ENCODE results near the gene NOL11. TPM values are rescaled to one million over a fixed set of nuclear protein-coding genes. Genes with fewer than 3 reads are reported as not detected.

The NOL11 gene
- 29.0 and 32.1 TPM in 2 replicates for total RNA-seq

- H3K36me3 ChIP-seq (ENCODE audit: insufficient read depth, low read length): peaks cover 30% of the 10 kb centered on the region
- H3K9me3 ChIP-seq (ENCODE audit: low read depth, low read length): no peaks in the 10 kb centered on the region
- peaks cover 22% of the 10 kb centered on the region for H3K4me1 ChIP-seq (ENCODE audit: insufficient read depth, low read length)
- peak; percentile 96 for TF ChIP-seq CTCF (IDR thresholded peaks at IDR 0.05; ENCODE audit: extremely low read depth, low read depth, low read length)
- peak; percentile 96 for DNase-seq (ENCODE audit: insufficient read length, low spot score, missing footprints)
- H3K27me3 ChIP-seq (ENCODE audit: insufficient read depth, low read length): no peaks in the 10 kb centered on the region
- H3K4me3 ChIP-seq (ENCODE audit: insufficient read depth, low read length): peak within 1 kb of the TSS; percentile 100
- H2AFZ ChIP-seq (ENCODE audit: low read length): peak within 1 kb of the TSS; percentile 100
- peaks cover 30% of the 10 kb centered on the region for H3K79me2 ChIP-seq (ENCODE audit: insufficient read depth, low read length)
- H3K4me2 ChIP-seq (ENCODE audit: insufficient read depth, low read length): peak within 1 kb of the TSS; percentile 98
- peak within 1 kb of the TSS; percentile 98 for H3K27ac ChIP-seq (ENCODE audit: low read depth, low read length)
- peaks cover 3% of the 10 kb centered on the region for H4K20me1 ChIP-seq (ENCODE audit: insufficient read depth, low read length)
These were observed at the start of gene NOL11 for GRCh38 chr17:67717624-67718324. Gene NOL11 (plus strand): TSS chr17:67717936. CDS start chr17:67717948, 12 bp downstream.

- Histone ChIP-seq H4K20me1 (ENCODE audit: insufficient read depth, low read length) (no peaks in the 10 kb centered on the region), H3K27ac (ENCODE audit: low read depth, low read length) (no peak overlapping the region), H2AFZ (ENCODE audit: low read length) (no peak overlapping the region), H3K4me2 (ENCODE audit: insufficient read depth, low read length) (no peak overlapping the region), H3K9me3 (ENCODE audit: low read depth, low read length) (no peaks in the 10 kb centered on the region), H3K36me3 (ENCODE audit: insufficient read depth, low read length) (no peaks in the 10 kb centered on the region), H3K4me1 (ENCODE audit: insufficient read depth, low read length) (no peaks in the 10 kb centered on the region), H3K27me3 (ENCODE audit: insufficient read depth, low read length) (no peaks in the 10 kb centered on the region), H3K4me3 (ENCODE audit: insufficient read depth, low read length) (no peak overlapping the region), H3K79me2 (ENCODE audit: insufficient read depth, low read length) (no peaks in the 10 kb centered on the region)
- no peak for TF ChIP-seq CTCF (IDR thresholded peaks at IDR 0.05; ENCODE audit: extremely low read depth, low read depth, low read length)
- no peak for DNase-seq (ENCODE audit: insufficient read length, low spot score, missing footprints)
These were observed 46.2 kb upstream of the NOL11 start for GRCh38 chr17:67671493-67671892.

GRCh38 chr17:67672592-67673335 lies 45.0 kb upstream of the NOL11 start:
- DNase-seq (ENCODE audit: insufficient read length, low spot score, missing footprints): no peak
- no peak for TF ChIP-seq CTCF (IDR thresholded peaks at IDR 0.05; ENCODE audit: extremely low read depth, low read depth, low read length)
- Histone ChIP-seq H3K4me2 (ENCODE audit: insufficient read depth, low read length) (no peak overlapping the region), H3K27me3 (ENCODE audit: insufficient read depth, low read length) (no peaks in the 10 kb centered on the region), H3K4me1 (ENCODE audit: insufficient read depth, low read length) (no peaks in the 10 kb centered on the region), H3K79me2 (ENCODE audit: insufficient read depth, low read length) (no peaks in the 10 kb centered on the region), H4K20me1 (ENCODE audit: insufficient read depth, low read length) (no peaks in the 10 kb centered on the region), H2AFZ (ENCODE audit: low read length) (no peak overlapping the region), H3K9me3 (ENCODE audit: low read depth, low read length) (no peaks in the 10 kb centered on the region), H3K27ac (ENCODE audit: low read depth, low read length) (no peak overlapping the region), H3K4me3 (ENCODE audit: insufficient read depth, low read length) (no peak overlapping the region), H3K36me3 (ENCODE audit: insufficient read depth, low read length) (no peaks in the 10 kb centered on the region)

- Histone ChIP-seq H3K4me1 (ENCODE audit: insufficient read depth, low read length) (no peaks in the 10 kb centered on the region), H3K36me3 (ENCODE audit: insufficient read depth, low read length) (no peaks in the 10 kb centered on the region), H2AFZ (ENCODE audit: low read length) (no peak overlapping the region), H3K27ac (ENCODE audit: low read depth, low read length) (no peak overlapping the region), H4K20me1 (ENCODE audit: insufficient read depth, low read length) (no peaks in the 10 kb centered on the region), H3K9me3 (ENCODE audit: low read depth, low read length) (no peaks in the 10 kb centered on the region), H3K4me3 (ENCODE audit: insufficient read depth, low read length) (no peak overlapping the region), H3K4me2 (ENCODE audit: insufficient read depth, low read length) (no peak overlapping the region), H3K79me2 (ENCODE audit: insufficient read depth, low read length) (no peaks in the 10 kb centered on the region), H3K27me3 (ENCODE audit: insufficient read depth, low read length) (no peaks in the 10 kb centered on the region)
- no peak for TF ChIP-seq CTCF (IDR thresholded peaks at IDR 0.05; ENCODE audit: extremely low read depth, low read depth, low read length)
- DNase-seq (ENCODE audit: insufficient read length, low spot score, missing footprints): no peak
These were observed 42.3 kb upstream of the NOL11 start for GRCh38 chr17:67675481-67675880.

Data from osteoblast (primary cell).